Hepatocyte (in vitro differentiated cells): ENCODE data around the gene ADCY1. TPM values are rescaled to one million over a fixed set of nuclear protein-coding genes. Genes with fewer than 3 reads are reported as not detected.

ENCODE experiments used
- DNase-seq: peaks from one replicate; pipeline ENCODE4 v3.0.0-alpha.2; 2016; ENCODE audit warnings: low spot score
- H2AFZ ChIP-seq: fragments of 200-600 bp; sonication (generic); 2 replicates; pipeline ENCODE4 v1.6.0; 2016; ENCODE audit warnings: antibody characterized with exemption, mild to moderate bottlenecking
- H3K27ac ChIP-seq: fragments of 200-600 bp; sonication (generic); 2 replicates; pipeline ENCODE4 v1.5.1; 2016; ENCODE audit warnings: mild to moderate bottlenecking
- H3K27me3 ChIP-seq: fragments of 200-600 bp; sonication (generic); 2 replicates; pipeline ENCODE4 v1.6.1; 2016
- H3K36me3 ChIP-seq: fragments of 200-600 bp; sonication (generic); replicated peaks from 2 replicates; pipeline ENCODE4 v1.5.1; 2016; ENCODE audit warnings: low read depth; ENCODE audit not compliant: insufficient read depth
- H3K4me1 ChIP-seq: fragments of 200-600 bp; sonication (generic); 2 replicates; pipeline ENCODE4 v1.5.1; 2016; ENCODE audit warnings: mild to moderate bottlenecking, moderate library complexity; ENCODE audit not compliant: insufficient read depth
- H3K4me2 ChIP-seq: fragments of 200-600 bp; sonication (generic); 2 replicates; pipeline ENCODE4 v1.6.0; 2016
- H3K4me3 ChIP-seq: fragments of 200-600 bp; sonication (generic); 2 replicates; pipeline ENCODE4 v1.5.1; 2016; ENCODE audit warnings: mild to moderate bottlenecking
- H3K79me2 ChIP-seq: fragments of 200-600 bp; sonication (generic); 2 replicates; pipeline ENCODE4 v1.6.0; 2017; ENCODE audit warnings: mild to moderate bottlenecking
- H3K9me2 ChIP-seq: fragments of 200-600 bp; sonication (generic); replicated peaks from 2 replicates; pipeline ENCODE4 v1.6.0; 2017; ENCODE audit warnings: mild to moderate bottlenecking; ENCODE audit not compliant: insufficient read depth
- H3K9me3 ChIP-seq: fragments of 200-600 bp; sonication (generic); 2 replicates; pipeline ENCODE4 v1.5.1; 2016; ENCODE audit warnings: low read depth, mild to moderate bottlenecking
- H4K20me1 ChIP-seq: fragments of 200-600 bp; sonication (generic); 2 replicates; pipeline ENCODE4 v1.6.0; 2016; ENCODE audit warnings: mild to moderate bottlenecking; ENCODE audit not compliant: insufficient read depth, poor library complexity, severe bottlenecking
- CTCF ChIP-seq: fragments of 200-600 bp; sonication (generic); IDR thresholded peaks from 2 replicates; pipeline ENCODE4 v1.5.1; 2016; ENCODE audit warnings: antibody characterized with exemption, mild to moderate bottlenecking; ENCODE audit not compliant: poor library complexity
- EZH2 ChIP-seq: fragments of 200-600 bp; sonication (generic); IDR thresholded peaks from 2 replicates; pipeline ENCODE4 v1.6.1; 2016; ENCODE audit warnings: antibody characterized with exemption, mild to moderate bottlenecking, borderline replicate concordance
- EZH2phosphoT487 ChIP-seq: fragments of 200-600 bp; sonication (generic); IDR thresholded peaks from one replicate; pipeline ENCODE4 v1.6.1; 2018; ENCODE audit warnings: antibody characterized with exemption, mild to moderate bottlenecking, low read depth, moderate library complexity; ENCODE audit not compliant: unreplicated experiment, severe bottlenecking
- WGBS: methylation state at CpG from one replicate; pipeline ENCODE4 v1.1.6; 2016; ENCODE audit warnings: low lambda C conversion rate; ENCODE audit errors: missing lambda C conversion rate; 5-methylcytosine and 5-hydroxymethylcytosine counted together
- polyA plus RNA-seq: library from polyadenylated mRNA; unstranded; fragments of >200 nt; fragmentation: Nextera tagmentation; extraction: Ambion mirVana; gene quantifications from 2 replicates; pipeline ENCODE4 v1.2.1, GENCODE V29; 2016
- total RNA-seq: library from RNA; depleted of rRNA; stranded (reverse); fragments of >200 nt; gene quantifications from 2 replicates; pipeline ENCODE4 v1.2.3, GENCODE V29; 2014

Gene ADCY1
- total and polyA plus RNA-seq, 2 experiments from 2014 or later, result 1.3 to 2.9 TPM

- 96% methylated on average over 11 of the region's 11 CpGs for WGBS
- Histone ChIP-seq H3K36me3 (no peaks in the 10 kb centered on the region), H3K4me3 (no peak overlapping the region), H2AFZ (no peak overlapping the region), H3K79me2 (no peaks in the 10 kb centered on the region), H3K9me2 (no peaks in the 10 kb centered on the region), H3K27ac (no peak overlapping the region), H3K27me3 (no peaks in the 10 kb centered on the region), H4K20me1 (no peaks in the 10 kb centered on the region), H3K9me3 (no peaks in the 10 kb centered on the region), H3K4me2 (no peak overlapping the region), H3K4me1 (no peaks in the 10 kb centered on the region)
- DNase-seq, result no peak
- TF ChIP-seq EZH2 (no peak), EZH2phosphoT487 (no peak), CTCF (no peak)
Measured at GRCh38 chr7:45699726-45700390, 125.7 kb downstream of the ADCY1 start.

- H3K36me3 ChIP-seq, result no peaks in the 10 kb centered on the region
- TF ChIP-seq EZH2phosphoT487, result no peak
- no peak for TF ChIP-seq EZH2
- TF ChIP-seq CTCF, result no peak
- no peak overlapping the region for H3K4me3 ChIP-seq
- no peak for DNase-seq
- H4K20me1 ChIP-seq, result no peaks in the 10 kb centered on the region
- no peaks in the 10 kb centered on the region for H3K79me2 ChIP-seq
- WGBS, result 53% methylated on average over 2 of the region's 2 CpGs
- H3K9me3 ChIP-seq, result no peaks in the 10 kb centered on the region
- no peak overlapping the region for H2AFZ ChIP-seq
- H3K4me2 ChIP-seq, result no peak overlapping the region
- no peaks in the 10 kb centered on the region for H3K27me3 ChIP-seq
- H3K4me1 ChIP-seq, result no peaks in the 10 kb centered on the region
- no peaks in the 10 kb centered on the region for H3K9me2 ChIP-seq
- H3K27ac ChIP-seq, result no peak overlapping the region
Measured at GRCh38 chr7:45700556-45700955, 126.4 kb downstream of the ADCY1 start.

GRCh38 chr7:45701701-45702510 lies 127.7 kb downstream of the ADCY1 start:
- no peaks in the 10 kb centered on the region for H3K4me1 ChIP-seq
- WGBS, result 90% methylated on average over 18 of the region's 18 CpGs
- no peak overlapping the region for H2AFZ ChIP-seq
- no peaks in the 10 kb centered on the region for H3K36me3 ChIP-seq
- no peaks in the 10 kb centered on the region for H3K79me2 ChIP-seq
- no peaks in the 10 kb centered on the region for H4K20me1 ChIP-seq
- H3K27me3 ChIP-seq, result no peaks in the 10 kb centered on the region
- DNase-seq, result no peak
- no peak overlapping the region for H3K4me2 ChIP-seq
- H3K9me3 ChIP-seq, result no peaks in the 10 kb centered on the region
- H3K4me3 ChIP-seq, result no peak overlapping the region
- H3K27ac ChIP-seq, result no peak overlapping the region
- H3K9me2 ChIP-seq, result no peaks in the 10 kb centered on the region
- TF ChIP-seq CTCF (no peak), EZH2phosphoT487 (no peak), EZH2 (no peak)
